GM15510 (cell line): Measurements from ENCODE around the gene SPIN2B.
"Not testable (repeated sequence)": the region's sequence is repeated elsewhere in the genome, so short reads cannot be mapped to it uniquely, and the experiment has no call there.

Source experiments
- POLR2A ChIP-seq: IDR thresholded peaks from 3 replicates; pipeline ENCODE4 v1.6.1; 2011; ENCODE audit warnings: borderline replicate concordance; ENCODE audit not compliant: insufficient read length; ENCODE audit errors: extremely low read depth

Gene SPIN2B

GRCh38 chrX:57121162-57121755 lies at the start of gene SPIN2B:
TSS of gene SPIN2B (minus strand) at chrX:57121548.
- TF ChIP-seq POLR2A: peak; percentile 74

- TF ChIP-seq POLR2A: no peak
Observed at GRCh38 chrX:57156397-57157049, 35.2 kb upstream of the SPIN2B start.

- TF ChIP-seq POLR2A: no peak
Observed at GRCh38 chrX:57155171-57155570, 33.8 kb upstream of the SPIN2B start.

- no peak for TF ChIP-seq POLR2A
Observed at GRCh38 chrX:57138674-57139073, 17.3 kb upstream of the SPIN2B start.

- TF ChIP-seq POLR2A: no peak
Observed at GRCh38 chrX:57137501-57137900, 16.2 kb upstream of the SPIN2B start.

GRCh38 chrX:57137073-57137472 lies 15.7 kb upstream of the SPIN2B start, which contains the start of gene SPIN2A:
TSS of gene SPIN2A (minus strand) at chrX:57137397. CDS start at chrX:57136597, 800 bp downstream.
- TF ChIP-seq POLR2A: not testable (repeated sequence)

- no peak for TF ChIP-seq POLR2A
Observed at GRCh38 chrX:57135287-57135686, 13.9 kb upstream of the SPIN2B start.

GRCh38 chrX:57134702-57135101 lies 13.4 kb upstream of the SPIN2B start:
- no peak for TF ChIP-seq POLR2A

GRCh38 chrX:57133706-57134105 lies 12.4 kb upstream of the SPIN2B start:
- no peak for TF ChIP-seq POLR2A

GRCh38 chrX:57132046-57132445 lies 10.7 kb upstream of the SPIN2B start:
- TF ChIP-seq POLR2A: no peak

GRCh38 chrX:57121816-57122215 lies 468 bp upstream of the SPIN2B start:
- no peak for TF ChIP-seq POLR2A

- TF ChIP-seq POLR2A: no peak
Observed at GRCh38 chrX:57119416-57119815, 1.9 kb downstream of the SPIN2B start.

GRCh38 chrX:57104921-57105398 lies 16.4 kb downstream of the SPIN2B start:
- TF ChIP-seq POLR2A: no peak

GRCh38 chrX:57104406-57104805 lies 16.9 kb downstream of the SPIN2B start:
- TF ChIP-seq POLR2A: no peak

GRCh38 chrX:57103489-57103888 lies 17.9 kb downstream of the SPIN2B start:
- no peak for TF ChIP-seq POLR2A

GRCh38 chrX:57083143-57083542 lies 38.2 kb downstream of the SPIN2B start:
- no peak for TF ChIP-seq POLR2A
